Neuronal stem cell (in vitro differentiated cells): Measurements from ENCODE around the gene SLC8B1.
A peak's percentile ranks its signal among the peaks of the same experiment; 100 is the strongest.

ENCODE experiments used
- DNase-seq: peaks from one replicate; pipeline ENCODE4 v3.0.0-alpha.2; 2013; ENCODE audit warnings: low spot score
- H2AFZ ChIP-seq: one replicate; pipeline ENCODE4 v1.6.1; 2013; ENCODE audit warnings: mild to moderate bottlenecking, low read length, inconsistent platforms
- H2AK5ac ChIP-seq: 2 replicates; pipeline ENCODE4 v1.6.1; 2013; ENCODE audit warnings: low read depth, mild to moderate bottlenecking, inconsistent platforms, low read length, moderate library complexity, mixed read lengths
- H2BK120ac ChIP-seq: 2 replicates; pipeline ENCODE4 v1.6.1; 2013; ENCODE audit warnings: low read depth, mild to moderate bottlenecking, inconsistent platforms, low read length, moderate library complexity, mixed read lengths
- H2BK12ac ChIP-seq: one replicate; pipeline ENCODE4 v1.6.1; 2013; ENCODE audit warnings: low read length, inconsistent platforms
- H2BK15ac ChIP-seq: 2 replicates; pipeline ENCODE4 v1.6.1; 2013; ENCODE audit warnings: mild to moderate bottlenecking, low read length, inconsistent platforms, mixed read lengths
- H2BK5ac ChIP-seq: one replicate; pipeline ENCODE4 v1.6.1; 2013; ENCODE audit warnings: inconsistent platforms, mild to moderate bottlenecking, low read length, moderate library complexity
- H3K14ac ChIP-seq: one replicate; pipeline ENCODE4 v1.6.1; 2013; ENCODE audit warnings: low read length, inconsistent platforms
- H3K18ac ChIP-seq: 2 replicates; pipeline ENCODE4 v1.6.1; 2013; ENCODE audit warnings: low read length, inconsistent platforms
- H3K23ac ChIP-seq: 2 replicates; pipeline ENCODE4 v1.6.1; 2013; ENCODE audit warnings: low read depth, mild to moderate bottlenecking, mixed read lengths, low read length, inconsistent platforms; ENCODE audit not compliant: poor library complexity
- H3K27ac ChIP-seq: replicated peaks from 3 replicates; pipeline ENCODE4 v1.5.1; 2013; ENCODE audit warnings: low read length, inconsistent platforms
- H3K27me3 ChIP-seq, 3 experiments: 2 replicates each; pipeline ENCODE4 v1.6.1; 2013; ENCODE audit warnings: low read length in 3 of 3, mild to moderate bottlenecking in 2 of 3, inconsistent platforms in 1 of 3, low read depth in 1 of 3, mixed read lengths in 1 of 3, moderate library complexity in 1 of 3; ENCODE audit not compliant: control insufficient read depth in 3 of 3, insufficient read depth in 3 of 3
- H3K36me3 ChIP-seq, 2 donors: replicated peaks in 1 of 2; 2 replicates each; pipeline ENCODE4 v1.6.1; 2013; ENCODE audit warnings: low read length in 2 of 2; ENCODE audit not compliant: control insufficient read depth in 2 of 2, insufficient read depth in 2 of 2
- H3K4ac ChIP-seq: 2 replicates; pipeline ENCODE4 v1.6.1; 2013; ENCODE audit warnings: inconsistent platforms, mild to moderate bottlenecking, low read length, moderate library complexity
- H3K4me1 ChIP-seq, 2 donors: 1 replicate in 1 of 2; 2 replicates in 1 of 2; pipeline ENCODE4 v1.6.1; 2013; ENCODE audit warnings: low read length in 2 of 2, low read depth in 1 of 2; ENCODE audit not compliant: control insufficient read depth in 2 of 2, insufficient read depth in 1 of 2
- H3K4me2 ChIP-seq: one replicate; pipeline ENCODE4 v1.6.1; 2013; ENCODE audit warnings: mild to moderate bottlenecking, low read length, inconsistent platforms; ENCODE audit not compliant: insufficient read depth, poor library complexity, severe bottlenecking
- H3K4me3 ChIP-seq, 2 donors: 2 replicates each; pipeline ENCODE4 v1.5.1; 2013; ENCODE audit warnings: low read length in 2 of 2, mild to moderate bottlenecking in 2 of 2, inconsistent platforms in 1 of 2, moderate library complexity in 1 of 2
- H3K79me1 ChIP-seq: one replicate; pipeline ENCODE4 v1.6.1; 2013; ENCODE audit warnings: low read depth, mild to moderate bottlenecking, inconsistent platforms, low read length, moderate library complexity
- H3K9ac ChIP-seq: one replicate; pipeline ENCODE4 v1.6.1; 2013; ENCODE audit warnings: mild to moderate bottlenecking, low read depth, low read length, inconsistent platforms; ENCODE audit not compliant: poor library complexity
- H3K9me3 ChIP-seq, 2 donors: replicated peaks in 1 of 2; 2 replicates each; pipeline versions ENCODE3 to v1.6.1; 2013; ENCODE audit warnings: low read length in 2 of 2, mild to moderate bottlenecking in 2 of 2, inconsistent platforms in 1 of 2, low read depth in 1 of 2, mixed read lengths in 1 of 2, moderate library complexity in 1 of 2; ENCODE audit not compliant: control insufficient read depth in 2 of 2, insufficient read depth in 1 of 2
- H4K8ac ChIP-seq: one replicate; pipeline ENCODE4 v1.6.1; 2013; ENCODE audit warnings: low read depth, mild to moderate bottlenecking, inconsistent platforms, low read length, moderate library complexity
- H4K91ac ChIP-seq: one replicate; pipeline ENCODE4 v1.6.1; 2013; ENCODE audit warnings: low read length, low read depth, mild to moderate bottlenecking, inconsistent platforms; ENCODE audit not compliant: poor library complexity
- WGBS, 2 donors: extraction: QIAGEN DNeasy Blood & Tissue Kit; methylation state at CpG; one replicate each; pipeline ENCODE4 v1.1.7; 2013; ENCODE audit warnings: missing lambda C conversion rate in 2 of 2, mixed read lengths in 1 of 2; ENCODE audit not compliant: insufficient read length in 2 of 2, insufficient replicate concordance in 1 of 2; ENCODE audit errors: extremely low coverage in 2 of 2; 5-methylcytosine and 5-hydroxymethylcytosine counted together

The SLC8B1 gene

DNA sequence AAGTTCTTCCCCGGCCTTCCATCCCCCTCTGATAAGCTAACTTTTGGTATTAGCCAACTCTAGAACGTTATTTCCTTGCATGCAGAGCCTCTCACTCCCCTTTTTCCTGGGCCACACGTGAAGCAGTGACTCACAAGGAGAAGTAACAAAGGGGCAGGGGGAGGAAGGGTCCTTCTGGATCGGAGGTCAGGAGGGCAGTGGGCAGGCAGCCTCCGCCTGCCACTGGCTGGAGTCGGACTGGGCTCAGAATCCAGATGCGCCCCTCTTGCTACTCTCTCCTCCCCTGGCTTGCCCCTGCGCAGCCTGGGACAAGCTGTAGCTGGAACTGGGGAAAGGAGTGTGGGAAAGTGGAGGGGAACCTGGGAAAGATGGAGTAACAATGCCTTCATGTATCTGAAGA is 58.6 kb downstream of the SLC8B1 start:
- Histone ChIP-seq H2BK15ac (no peak overlapping the region), H3K4me1 (peaks cover 22 to 31% of the 10 kb centered on the region in 2 donors), H3K4ac (no peak overlapping the region), H3K9ac (no peak overlapping the region), H3K14ac (no peak overlapping the region), H2BK12ac (no peak overlapping the region), H4K91ac (no peak overlapping the region), H2BK5ac (no peak overlapping the region), H2AFZ (peak overlapping the region; percentile 69), H3K27me3 (no peaks in the 10 kb centered on the region), H4K8ac (no peak overlapping the region), H3K79me1 (peaks cover 2% of the 10 kb centered on the region), H3K27ac (no peak overlapping the region), H3K18ac (peak overlapping the region; percentile 56), H2AK5ac (no peak overlapping the region), H3K23ac (no peak overlapping the region), H3K4me2 (no peak overlapping the region), H3K36me3 (peaks cover 0 to 2% of the 10 kb centered on the region in 2 donors), H3K9me3 (no peaks in the 10 kb centered on the region), H2BK120ac (no peak overlapping the region), H3K4me3 (no peak overlapping the region)
- WGBS, 2 donors: no CpG with 5 or more reads among the region's 8 CpGs
- peak; percentile 29 for DNase-seq

DNA sequence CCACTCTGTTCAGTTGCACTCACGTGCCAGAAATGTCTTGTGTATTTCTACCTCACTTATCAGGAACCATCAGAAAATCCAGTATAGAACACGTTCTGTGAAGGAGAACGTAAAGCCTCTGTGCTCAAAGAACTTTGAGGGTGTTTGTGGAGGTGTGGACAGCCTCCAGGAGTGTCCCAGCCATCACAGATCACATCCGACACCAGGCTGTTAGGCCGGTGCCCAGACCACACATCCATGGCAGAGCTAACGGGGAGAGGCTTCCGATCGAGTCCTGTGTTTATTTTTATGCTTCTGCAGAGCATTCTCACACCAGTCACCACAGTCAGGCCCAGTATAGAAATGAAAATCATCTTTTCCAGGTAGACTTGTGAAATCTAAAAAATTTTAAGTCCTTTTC is 60.1 kb downstream of the SLC8B1 start:
- Histone ChIP-seq H2BK15ac (no peak overlapping the region), H3K9ac (no peak overlapping the region), H2BK5ac (no peak overlapping the region), H3K4ac (no peak overlapping the region), H4K91ac (no peak overlapping the region), H3K4me3 (no peak overlapping the region), H3K14ac (no peak overlapping the region), H3K9me3 (no peaks in the 10 kb centered on the region), H2AFZ (no peak overlapping the region), H3K27ac (no peak overlapping the region), H3K23ac (no peak overlapping the region), H2AK5ac (no peak overlapping the region), H3K36me3 (peaks cover 0 to 2% of the 10 kb centered on the region in 2 donors), H3K18ac (no peak overlapping the region), H3K27me3 (no peaks in the 10 kb centered on the region), H2BK120ac (no peak overlapping the region), H3K4me1 (peaks cover 22 to 31% of the 10 kb centered on the region in 2 donors), H2BK12ac (no peak overlapping the region), H3K79me1 (peaks cover 2% of the 10 kb centered on the region), H4K8ac (no peak overlapping the region), H3K4me2 (no peak overlapping the region)
- no CpG with 5 or more reads among the region's 8 CpGs for WGBS, 2 donors
- no peak for DNase-seq

DNA sequence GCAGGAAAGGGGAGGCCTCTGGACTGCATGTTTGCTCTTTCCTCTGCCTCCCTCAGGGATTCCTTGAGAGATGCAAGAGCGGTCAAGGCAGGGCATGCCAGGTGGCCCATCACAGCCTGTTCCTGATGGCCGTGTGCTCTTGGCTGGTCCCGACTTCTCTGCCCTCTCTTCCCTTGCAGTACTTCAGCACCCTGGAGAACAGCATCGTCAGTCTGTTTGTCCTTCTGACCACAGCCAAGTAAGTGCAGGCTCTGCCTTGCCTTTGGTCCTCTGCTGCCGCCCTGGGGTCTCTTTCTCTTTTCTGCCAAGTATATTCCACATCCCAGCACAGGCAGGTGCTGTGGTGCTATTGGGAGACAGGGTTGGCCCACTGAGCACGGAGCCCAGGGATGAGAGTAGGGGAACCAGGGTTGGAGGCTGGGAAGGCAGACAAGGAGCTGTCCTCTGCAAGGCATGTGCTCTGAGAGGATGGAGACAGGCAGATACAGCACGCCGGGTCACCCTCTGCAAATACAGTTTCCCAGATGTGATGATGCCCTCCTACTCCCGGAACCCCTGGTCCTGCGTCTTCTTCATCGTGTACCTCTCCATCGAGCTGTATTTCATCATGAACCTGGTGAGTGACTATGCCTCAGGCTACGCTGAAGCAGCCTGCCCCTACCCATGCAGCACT is 61.7 kb downstream of the SLC8B1 start:
- Histone ChIP-seq H3K27me3 (no peaks in the 10 kb centered on the region), H3K4me1 (peaks cover 22 to 31% of the 10 kb centered on the region in 2 donors), H3K23ac (no peak overlapping the region), H3K4ac (no peak overlapping the region), H3K4me2 (no peak overlapping the region), H4K8ac (no peak overlapping the region), H3K9me3 (no peaks in the 10 kb centered on the region), H3K36me3 (no peaks in the 10 kb centered on the region), H3K9ac (no peak overlapping the region), H3K4me3 (no peak overlapping the region), H2BK5ac (peak overlapping the region; percentile 44), H2AK5ac (no peak overlapping the region), H3K79me1 (peaks cover 2% of the 10 kb centered on the region), H3K18ac (peak overlapping the region; percentile 28), H2AFZ (no peak overlapping the region), H3K14ac (no peak overlapping the region), H2BK12ac (no peak overlapping the region), H3K27ac (no peak overlapping the region), H2BK120ac (no peak overlapping the region), H2BK15ac (no peak overlapping the region), H4K91ac (no peak overlapping the region)
- DNase-seq: no peak
- no CpG with 5 or more reads among the region's 13 CpGs for WGBS, 2 donors

DNA sequence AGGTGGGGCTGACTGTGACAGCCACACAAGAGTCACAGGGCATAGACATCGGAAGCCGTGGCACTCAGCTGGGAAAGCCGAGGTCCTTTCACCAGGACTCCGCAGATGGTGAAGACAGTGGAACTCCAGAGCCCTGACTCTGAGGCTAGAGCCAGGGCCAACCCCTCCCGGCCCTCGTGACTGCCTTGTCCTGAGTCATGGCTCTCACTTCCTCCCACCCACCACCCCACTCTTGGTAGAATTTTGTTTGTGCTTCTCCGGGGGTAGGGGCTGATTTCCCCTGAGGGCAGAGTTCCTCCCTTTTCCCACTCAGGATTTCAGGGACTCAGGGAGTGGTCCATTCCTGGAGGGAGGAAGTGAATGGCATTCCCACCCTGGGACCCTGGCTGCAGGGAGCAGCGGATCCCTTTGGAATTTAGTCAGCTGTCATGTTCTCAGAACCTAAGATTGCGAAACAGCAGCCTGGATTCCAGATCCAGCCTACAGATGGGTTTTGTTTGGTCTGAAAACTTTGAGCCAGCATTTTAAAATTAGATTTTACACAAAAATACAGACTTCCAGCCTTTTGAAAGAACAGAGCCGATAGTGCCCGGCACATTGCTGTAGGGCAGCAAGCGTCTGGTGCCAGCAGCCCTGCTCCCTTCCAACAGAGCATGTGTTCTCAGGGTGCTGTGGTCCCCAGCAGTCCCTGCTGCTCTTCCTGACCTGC is 62.9 kb downstream of the SLC8B1 start:
- no peaks in the 10 kb centered on the region for H3K79me1 ChIP-seq
- H3K18ac ChIP-seq: peak overlapping the region; percentile 60
- H4K8ac ChIP-seq: no peak overlapping the region
- H3K27me3 ChIP-seq: no peaks in the 10 kb centered on the region
- no peak overlapping the region for H4K91ac ChIP-seq
- no peak for DNase-seq
- H3K23ac ChIP-seq: no peak overlapping the region
- H3K4me1 ChIP-seq: peaks cover 22 to 31% of the 10 kb centered on the region in 2 donors
- H3K9me3 ChIP-seq: no peaks in the 10 kb centered on the region
- no peak overlapping the region for H2BK12ac ChIP-seq
- no peak overlapping the region for H3K27ac ChIP-seq
- no peak overlapping the region for H3K4me2 ChIP-seq
- no peak overlapping the region for H2AK5ac ChIP-seq
- H3K4me3 ChIP-seq: no peak overlapping the region
- H2BK5ac ChIP-seq: peak overlapping the region; percentile 68
- H2BK120ac ChIP-seq: no peak overlapping the region
- no peak overlapping the region for H3K4ac ChIP-seq
- no CpG with 5 or more reads among the region's 12 CpGs for WGBS, 2 donors
- H2AFZ ChIP-seq: peak overlapping the region; percentile 25
- H3K14ac ChIP-seq: no peak overlapping the region
- H3K9ac ChIP-seq: no peak overlapping the region
- no peaks in the 10 kb centered on the region for H3K36me3 ChIP-seq
- no peak overlapping the region for H2BK15ac ChIP-seq
